ENCODE results near the gene CARNS1.
"Not testable (repeated sequence)": the region's sequence is repeated elsewhere in the genome, so short reads cannot be mapped to it uniquely, and the experiment has no call there.

Gene CARNS1

DNA sequence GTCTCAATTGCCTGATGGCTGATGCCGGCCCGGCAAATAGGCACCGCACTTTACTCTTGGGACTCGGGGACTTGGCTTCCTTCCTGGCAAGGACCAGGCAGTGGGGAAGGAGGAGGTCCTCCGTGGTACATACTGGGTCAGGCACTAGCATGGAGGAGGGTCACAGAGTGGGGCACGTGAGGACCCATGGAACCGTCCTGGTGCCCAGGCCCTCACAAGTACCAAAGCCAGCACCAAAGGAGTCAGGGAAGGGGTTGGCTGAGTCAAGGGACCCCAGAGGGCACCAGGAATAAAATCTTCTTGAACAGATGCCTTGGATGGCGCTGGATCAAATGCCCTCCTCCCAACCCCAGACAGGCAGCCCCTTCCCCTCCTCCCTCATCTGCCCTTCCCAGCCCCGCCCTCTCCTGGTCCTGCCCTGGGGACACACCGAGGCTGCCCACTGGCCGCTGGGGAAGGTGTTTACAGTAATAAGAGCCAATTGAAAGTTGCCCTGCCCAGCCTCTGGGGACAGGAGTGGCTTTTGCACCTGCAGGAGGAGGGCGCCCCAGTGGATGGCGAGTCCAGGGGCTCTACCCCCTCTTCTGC is 5.6 kb upstream of the CARNS1 start:
- no peak for DNase-seq (ENCODE audit: low read depth)

DNA sequence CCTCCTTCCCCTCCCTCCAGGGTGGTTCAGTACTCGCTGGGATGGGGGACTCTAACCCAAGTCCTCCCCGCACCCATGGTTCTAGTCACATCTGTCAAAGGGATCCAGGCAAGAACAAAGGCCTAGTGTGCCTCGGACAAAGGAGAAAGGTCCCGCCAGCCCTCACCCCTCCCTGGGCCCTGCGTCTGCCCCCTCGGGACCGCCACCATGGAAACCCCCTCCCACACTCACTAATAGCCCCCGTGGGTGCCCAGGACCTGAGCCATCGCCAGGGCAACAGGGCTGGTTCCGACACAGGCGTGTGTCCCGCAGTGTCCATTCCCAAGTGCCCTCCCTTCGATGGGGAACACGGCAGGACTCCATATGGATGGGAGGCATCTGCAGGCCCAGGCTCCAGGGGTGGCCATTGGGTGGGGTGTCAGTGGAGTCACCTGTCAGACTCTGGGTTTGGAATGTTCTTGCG is 5.1 kb upstream of the CARNS1 start:
- no peak for DNase-seq (ENCODE audit: low read depth)

DNA sequence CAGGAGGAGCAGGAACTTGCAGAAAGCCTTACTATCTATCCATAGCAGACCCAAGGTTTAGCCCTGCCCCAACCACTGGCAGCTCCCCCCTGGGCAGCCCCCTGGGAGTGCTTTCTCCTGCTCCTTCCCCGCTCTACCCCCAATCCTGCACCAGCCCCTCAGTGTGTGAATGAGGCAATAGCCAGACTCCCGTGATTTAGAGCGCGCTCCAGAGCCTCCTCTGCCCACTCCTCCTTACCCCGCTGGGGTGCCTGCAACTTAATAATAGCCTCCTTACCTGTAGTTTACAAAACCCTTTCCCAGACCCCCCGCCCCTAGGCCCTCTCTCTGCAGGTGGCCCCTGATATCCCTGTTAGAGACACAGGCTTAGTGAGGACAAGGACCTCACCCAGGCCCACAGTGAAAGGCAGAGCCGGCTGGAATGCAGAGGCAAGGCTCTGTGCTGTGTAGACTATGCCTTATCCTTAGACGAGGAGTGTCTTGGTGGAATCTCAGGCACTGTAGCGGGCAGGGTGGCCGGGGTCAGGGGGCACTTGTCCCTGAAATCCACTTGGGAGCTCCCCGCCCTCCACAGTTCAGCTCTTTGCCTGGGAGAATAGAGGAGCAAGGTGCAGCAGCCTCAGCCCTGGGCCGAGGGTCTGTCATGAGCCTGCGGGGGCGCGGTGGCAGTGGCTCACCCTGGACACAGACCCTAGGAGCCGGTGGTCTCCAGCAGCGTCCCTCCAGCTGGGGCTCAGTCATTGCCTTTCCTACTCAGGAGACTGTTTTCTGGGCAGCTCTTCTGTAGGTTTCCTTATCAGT is 4.3 kb upstream of the CARNS1 start:
- no peak for DNase-seq (ENCODE audit: low read depth)

DNA sequence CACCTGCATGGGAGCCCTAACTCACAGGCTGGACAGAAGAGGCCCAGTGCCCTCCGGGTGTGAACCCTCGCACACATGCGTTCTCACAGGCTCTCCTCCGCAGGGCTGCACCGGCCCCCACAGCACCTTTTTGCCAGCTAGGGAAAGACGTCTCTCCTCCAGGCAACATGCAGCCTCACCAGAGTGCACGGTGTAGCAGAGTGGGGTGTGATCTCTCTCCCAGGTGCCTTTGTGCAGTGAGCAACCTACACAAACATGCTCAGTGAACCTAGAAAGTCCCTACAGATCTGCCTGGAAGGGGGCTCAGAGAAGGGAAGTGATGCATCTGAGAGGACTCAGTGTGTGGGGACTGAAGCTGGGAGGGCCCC is 3.7 kb upstream of the CARNS1 start:
- DNase-seq (ENCODE audit: low read depth) = no peak

DNA sequence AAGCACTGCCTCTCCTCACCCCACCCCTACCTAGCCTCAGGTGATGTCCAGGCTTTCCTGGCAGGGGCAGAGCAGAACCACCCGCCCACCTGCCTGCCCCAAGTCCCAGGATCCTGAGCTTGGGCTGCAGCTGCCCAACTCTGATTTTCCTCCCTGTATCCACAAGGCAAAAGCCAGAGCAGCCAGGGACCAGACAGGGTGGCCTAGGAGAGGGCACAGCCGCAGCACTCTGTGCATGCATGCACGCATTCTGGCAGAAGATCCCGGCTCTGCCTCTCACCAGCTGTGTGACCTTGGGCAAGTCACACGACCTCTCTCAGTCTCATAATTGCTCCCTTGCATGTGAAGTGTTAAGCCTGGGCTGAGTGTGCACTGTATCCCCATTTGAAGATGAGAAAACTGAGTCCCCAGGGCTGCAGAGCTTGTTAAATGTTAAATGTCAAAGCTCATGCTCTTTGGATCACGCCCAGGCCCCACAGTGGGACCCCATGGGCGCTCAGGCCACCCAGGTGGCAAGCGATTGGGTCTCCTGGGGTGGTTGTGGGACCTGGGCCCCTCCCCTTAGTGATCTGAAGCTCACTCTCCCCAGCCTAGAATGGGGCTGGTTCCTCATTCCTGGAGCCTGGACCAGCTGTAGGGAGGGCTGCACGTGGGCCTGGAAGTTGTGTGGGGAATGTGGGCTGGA is 2.8 kb upstream of the CARNS1 start:
- DNase-seq (ENCODE audit: low read depth) = no peak

DNA sequence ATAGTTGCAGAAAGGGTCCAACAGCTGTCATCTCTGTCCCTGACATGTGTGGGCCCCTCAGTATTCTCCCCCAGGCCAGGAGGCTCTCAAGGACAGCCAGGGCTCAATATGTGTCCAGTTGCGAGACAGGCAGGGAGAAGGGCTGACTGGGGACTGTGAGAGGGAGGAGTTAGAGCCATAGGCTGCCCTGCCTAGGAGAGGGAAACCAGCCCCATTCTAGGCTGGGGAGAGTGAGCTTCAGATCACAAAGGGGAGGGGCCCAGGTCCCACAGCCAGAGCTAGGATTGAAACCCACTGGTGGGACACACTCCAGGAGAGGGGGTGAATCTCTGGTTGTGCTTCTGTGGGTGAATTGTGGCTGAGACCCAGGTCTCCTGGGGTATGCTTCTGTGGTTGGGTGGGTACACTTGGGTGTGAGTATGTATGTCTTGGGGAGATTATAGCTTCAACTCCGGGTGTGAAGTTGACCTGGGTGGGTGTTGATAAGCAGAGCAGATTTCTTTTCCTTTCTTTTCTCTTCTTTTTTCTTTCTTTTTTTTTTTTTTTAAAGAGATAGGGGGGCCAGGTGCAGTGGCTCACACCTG is 2.1 kb upstream of the CARNS1 start:
- DNase-seq (ENCODE audit: low read depth) = no peak

DNA sequence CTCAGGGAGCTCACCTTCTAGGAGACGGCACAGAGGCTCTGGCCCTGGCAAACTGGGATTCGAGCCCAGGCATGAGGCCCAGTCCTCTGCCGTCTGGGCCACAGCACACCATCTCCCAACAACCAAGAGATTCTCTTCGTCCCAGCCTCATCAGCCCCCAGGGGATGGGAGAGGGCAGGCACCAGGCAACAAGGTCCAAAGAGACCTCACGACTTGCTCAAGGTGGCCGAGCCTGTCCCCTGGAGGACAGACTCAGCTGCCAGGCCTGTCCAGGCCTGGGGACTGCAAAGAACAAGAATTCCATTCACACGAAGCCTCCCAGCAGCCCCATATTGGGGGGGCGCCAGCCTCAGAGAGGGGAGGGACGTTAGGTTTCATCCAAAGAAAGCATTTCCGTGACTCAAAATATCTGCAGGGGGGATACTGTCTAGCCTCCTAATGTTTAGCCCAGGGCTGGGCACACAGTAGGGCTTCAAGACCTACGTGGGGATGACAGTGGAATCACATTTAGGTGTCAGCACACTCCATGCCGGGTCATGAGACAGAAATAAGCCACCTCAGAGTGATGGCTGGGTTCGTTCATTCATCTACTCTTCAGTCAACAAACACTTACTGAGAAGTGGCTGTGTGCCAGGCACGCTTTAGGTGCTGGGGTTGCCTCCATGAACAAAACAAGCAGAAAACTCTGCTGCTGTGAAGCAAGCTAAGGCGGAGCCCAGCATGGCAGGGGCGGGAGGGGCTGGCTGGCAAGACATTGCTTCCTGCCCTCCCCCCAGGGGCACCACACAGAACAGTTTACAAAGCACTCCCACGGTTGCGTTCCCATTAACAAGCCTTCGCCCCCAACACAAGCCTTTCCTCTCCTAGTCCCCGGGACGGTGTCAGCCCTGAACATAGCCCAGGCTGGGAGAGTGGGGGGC is 1.2 kb downstream of the CARNS1 start:
- peak; percentile 53 for DNase-seq (ENCODE audit: low read depth)

DNA sequence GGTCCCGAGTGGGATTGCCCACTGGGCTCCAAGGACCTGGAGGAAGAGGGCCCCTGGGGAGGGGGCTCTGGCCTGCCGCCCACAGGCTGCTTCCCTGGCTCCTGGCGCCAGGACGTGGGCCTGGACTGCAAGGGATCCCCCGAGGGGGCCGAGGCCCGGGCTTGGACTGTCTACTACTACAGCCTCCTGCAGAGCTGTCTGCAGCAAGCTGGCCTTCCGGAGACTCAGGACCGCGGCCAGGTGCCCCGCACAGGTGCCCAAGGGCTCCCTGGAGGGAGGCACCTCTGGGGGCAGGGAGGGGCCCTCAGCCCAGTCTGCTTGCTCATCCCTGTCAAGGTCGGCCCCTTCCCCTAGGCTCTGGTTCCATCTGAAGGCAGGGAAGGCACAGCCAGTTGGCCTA is 1.9 kb downstream of the CARNS1 start:
- DNase-seq (ENCODE audit: low read depth) = no peak

DNA sequence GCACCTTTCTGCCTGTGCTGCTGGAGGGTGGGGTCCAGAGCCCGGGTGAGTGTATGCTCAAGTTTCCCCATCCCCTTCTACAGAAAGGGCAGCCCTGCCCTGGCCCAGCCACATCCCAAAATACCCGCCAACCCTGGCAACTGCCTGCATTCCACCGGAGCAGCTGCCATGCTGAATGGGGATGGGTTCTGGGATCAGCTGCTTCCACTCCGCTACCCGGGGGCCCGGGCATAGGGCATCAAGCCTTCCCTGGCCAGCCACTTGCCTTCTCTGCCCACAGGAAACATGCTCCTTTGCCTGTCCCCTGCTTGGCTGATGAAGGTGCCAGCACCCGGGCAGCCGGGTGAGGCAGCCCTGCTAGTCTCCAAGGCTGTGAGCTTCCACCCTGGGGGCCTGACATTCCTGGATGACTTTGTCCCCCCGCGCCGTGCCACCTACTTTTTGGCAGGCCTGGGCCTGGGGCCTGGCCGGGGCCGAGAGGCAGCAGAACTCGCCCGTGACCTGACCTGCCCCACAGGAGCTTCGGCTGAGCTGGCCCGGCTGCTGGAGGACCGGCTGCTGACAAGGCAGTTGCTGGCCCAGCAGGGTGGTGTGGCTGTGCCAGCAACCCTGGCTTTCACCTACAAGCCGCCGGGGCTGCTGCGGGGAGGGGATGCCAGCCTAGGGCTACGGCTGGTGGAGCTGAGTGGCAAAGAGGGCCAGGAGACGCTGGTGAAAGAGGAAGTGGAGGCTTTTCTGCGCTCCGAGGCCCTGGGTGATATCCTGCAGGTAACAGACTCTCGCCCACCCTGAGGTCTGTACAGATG is 3.2 kb downstream of the CARNS1 start:
- no peak for DNase-seq (ENCODE audit: low read depth)

DNA sequence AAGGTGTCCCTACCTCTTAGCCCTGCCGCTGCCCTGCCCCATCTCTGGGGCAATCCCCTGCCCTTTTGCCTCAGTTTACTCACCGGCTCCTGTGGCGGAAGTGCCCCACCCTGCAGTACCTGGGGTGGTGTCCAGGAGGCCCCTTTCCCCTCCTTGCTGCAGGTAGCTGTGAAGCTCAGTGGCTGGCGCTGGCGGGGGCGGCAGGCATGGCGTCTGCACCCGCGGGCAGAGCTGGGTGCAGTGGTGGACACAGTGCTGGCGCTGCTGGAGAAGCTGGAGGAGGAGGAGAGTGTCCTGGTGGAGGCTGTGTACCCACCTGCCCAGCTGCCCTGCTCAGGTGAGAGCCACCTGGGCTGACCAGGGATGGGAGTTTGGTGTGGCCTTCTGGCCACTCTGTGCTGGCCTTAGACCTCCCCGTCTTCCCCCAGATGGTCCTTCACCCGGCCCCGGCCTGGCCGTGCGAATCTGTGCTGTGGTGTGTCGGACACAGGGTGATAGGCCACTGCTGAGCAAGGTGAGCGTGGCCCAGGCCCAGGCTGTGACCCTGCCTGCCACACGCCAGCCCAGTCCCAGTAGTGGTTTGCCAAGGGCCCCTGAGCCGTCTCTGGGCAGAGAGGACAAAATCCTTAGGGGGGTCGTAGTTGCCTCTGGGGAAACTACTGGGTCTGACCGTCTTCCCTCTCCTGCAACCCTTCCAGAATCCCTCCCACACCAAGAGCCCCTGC is 4.0 kb downstream of the CARNS1 start:
- DNase-seq (ENCODE audit: low read depth) = no peak

DNA sequence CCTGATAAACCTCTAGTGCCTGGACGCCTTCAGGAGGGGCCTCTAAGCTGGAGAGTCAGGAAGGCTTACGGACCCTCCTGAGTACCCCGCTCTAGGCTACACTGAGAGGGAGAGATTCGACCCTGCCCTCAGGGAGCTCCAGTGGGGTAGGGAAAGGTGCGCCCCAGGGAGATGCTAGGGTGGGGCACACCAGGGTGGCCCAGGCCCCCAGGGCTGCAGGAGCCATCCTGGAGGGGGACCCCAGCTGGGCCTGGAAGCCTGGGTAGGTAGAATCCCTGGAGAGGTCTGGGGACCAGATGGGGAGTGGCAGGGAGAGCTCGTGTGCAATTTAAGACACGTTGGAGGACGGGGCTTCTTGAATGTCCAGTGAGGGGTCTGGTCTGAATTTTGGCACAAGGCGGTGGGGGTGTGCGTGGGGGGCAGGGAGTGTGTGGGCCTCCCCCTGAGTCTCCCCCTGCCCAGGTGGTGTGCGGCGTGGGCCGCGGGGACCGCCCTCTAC is 4.7 kb downstream of the CARNS1 start:
- no peak for DNase-seq (ENCODE audit: low read depth)

DNA sequence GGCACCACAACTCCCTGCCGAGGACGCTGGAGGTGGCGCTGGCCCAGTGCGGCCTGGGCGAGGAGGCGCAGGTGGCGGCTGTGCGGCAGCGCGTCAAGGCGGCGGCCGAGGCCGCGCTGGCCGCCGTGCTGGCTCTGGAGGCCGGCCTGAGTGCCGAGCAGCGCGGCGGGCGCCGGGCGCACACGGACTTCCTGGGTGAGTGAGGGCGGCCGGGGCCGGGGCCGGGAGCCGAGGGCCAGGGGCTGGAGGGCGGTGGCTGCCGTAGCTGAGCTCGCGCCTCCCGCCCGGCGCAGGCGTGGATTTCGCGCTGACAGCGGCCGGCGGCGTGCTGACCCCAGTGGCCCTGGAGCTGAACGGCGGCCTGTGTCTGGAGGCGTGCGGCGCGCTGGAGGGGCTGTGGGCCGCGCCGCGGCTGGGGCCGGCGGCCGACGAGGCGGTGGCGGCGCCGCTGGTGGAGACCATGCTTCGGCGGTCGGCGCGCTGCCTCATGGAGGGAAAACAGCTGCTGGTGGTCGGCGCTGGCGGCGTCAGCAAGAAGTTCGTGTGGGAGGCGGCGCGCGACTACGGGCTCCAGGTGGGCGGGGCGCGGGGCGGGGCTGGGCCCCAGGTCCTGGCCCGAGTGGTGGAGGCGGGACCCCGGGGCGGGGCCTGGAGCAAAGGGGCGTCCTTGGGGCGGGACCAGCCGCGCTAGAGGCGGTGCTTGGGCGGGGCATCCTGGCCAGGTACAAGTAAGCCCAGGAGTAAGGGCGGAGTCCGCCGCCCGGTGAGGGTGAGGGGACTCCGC is 5.4 kb downstream of the CARNS1 start:
- peak; percentile 98 for DNase-seq (ENCODE audit: low read depth)

DNA sequence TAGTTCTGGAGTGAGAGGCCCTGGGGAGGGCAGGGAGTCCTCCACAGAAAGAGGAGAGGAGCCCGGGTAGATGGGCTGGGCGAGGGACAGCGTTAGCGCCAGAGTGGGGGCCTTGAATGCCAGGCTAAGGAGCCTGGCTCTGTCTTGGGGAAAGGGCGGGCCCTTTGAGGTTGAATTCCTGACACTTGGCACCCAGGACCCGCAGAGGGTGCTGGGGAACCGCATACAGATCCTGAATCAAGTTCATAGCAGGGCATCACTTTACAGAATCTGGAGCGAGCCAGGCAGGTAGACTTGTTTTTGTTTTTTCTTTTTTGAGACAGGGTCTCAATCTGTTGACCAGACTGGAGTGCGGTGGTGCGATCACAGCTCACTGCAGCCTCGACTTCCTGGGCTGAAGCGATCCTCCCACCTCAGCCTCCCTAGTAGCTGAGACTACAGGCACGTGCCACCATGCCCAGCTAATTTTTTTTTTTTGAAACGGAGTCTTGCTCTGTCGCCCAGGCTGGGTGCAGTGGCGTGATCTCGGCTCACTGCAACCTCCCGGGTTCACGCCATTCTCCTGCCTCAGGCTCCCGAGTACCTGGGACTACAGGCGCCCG is 6.1 kb downstream of the CARNS1 start:
- DNase-seq (ENCODE audit: low read depth) = no peak

DNA sequence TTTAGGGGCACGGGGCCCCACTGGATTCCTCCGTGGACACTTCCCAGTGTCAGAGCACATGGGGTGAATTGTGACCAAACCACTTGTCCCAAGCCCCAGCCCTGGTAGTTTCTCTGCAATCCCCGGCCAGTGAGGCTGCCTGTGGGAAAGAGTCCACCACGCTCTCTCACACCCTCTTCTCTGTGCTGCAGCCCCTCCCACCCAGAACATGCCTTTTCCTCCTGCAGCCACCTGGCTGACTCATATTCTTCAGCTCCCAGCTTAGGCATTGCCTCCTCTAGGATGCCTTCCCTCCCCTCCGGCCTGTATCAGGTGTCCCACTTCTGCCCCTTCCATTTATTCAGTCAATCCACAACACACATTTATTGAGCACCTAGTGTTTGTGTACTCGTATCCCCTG is 7.4 kb downstream of the CARNS1 start:
- DNase-seq (ENCODE audit: low read depth) = no peak

DNA sequence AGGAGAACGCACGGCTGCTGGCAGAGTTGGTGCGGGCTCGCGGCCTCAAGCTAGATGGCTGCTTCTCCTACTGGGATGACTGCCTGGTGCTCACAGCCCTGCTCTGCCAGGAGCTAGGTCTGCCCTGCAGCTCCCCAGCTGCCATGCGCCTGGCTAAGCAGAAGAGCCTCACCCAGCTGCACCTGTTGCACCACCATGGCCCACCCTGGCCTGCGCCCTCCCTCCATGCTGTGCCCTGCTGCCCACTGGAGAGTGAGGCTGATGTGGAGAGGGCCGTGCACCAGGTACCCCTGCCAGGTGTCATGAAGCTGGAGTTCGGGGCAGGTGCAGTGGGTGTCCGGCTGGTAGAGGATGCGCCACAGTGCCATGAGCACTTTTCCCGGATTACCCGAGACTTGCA is 8.0 kb downstream of the CARNS1 start:
- no peak for DNase-seq (ENCODE audit: low read depth)

DNA sequence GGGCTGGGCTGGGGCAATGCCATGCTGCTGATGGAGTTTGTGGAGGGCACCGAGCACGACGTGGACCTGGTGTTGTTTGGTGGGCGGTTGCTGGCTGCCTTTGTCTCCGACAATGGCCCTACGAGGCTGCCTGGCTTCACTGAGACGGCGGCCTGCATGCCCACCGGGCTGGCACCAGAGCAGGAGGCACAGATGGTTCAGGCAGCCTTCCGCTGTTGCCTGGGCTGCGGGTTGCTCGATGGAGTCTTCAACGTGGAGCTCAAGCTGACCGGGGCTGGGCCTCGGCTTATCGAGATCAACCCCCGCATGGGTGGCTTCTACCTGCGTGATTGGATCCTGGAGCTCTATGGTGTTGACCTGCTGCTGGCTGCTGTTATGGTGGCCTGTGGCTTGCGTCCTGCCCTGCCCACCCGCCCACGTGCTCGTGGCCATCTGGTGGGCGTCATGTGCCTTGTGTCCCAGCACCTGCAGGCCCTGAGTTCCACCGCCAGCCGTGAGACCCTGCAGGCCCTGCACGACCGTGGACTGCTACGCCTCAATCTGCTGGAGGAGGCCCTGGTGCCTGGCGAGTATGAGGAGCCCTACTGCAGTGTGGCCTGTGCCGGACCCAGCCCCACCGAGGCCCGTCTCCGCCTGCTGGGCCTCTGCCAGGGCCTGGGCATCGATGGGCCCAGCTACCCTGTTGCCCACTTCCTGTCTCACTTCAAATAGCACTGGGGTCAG is 8.6 kb downstream of the CARNS1 start:
- DNase-seq (ENCODE audit: low read depth) = no peak

DNA sequence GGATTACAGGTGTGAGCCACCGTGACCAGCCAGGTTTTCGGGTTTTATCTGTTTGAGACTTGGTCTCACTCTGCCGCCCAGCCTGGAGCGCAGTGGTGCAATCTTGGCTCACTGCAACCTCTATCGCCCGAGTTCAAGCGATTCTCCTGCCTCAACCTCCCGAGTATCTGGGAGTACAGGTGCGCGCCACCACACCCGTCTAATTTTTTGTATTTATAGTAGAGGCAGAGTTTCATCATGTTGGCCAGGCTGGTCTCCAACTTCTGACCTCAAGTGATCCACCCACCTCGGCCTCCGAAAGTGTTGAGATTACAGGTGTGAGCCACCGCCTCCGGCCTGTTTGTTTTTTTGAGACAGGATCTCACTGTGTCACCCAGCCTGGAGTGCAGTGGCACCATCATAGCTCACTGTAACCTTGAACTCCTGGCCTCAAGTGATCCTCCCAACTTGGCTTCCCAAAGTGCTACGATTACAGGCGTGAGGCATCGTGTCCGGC is 11.9 kb downstream of the CARNS1 start:
- DNase-seq (ENCODE audit: low read depth) = not testable (repeated sequence)

All from stimulated activated CD8-positive, alpha-beta memory T cell treated with anti-CD3 and anti-CD28 coated beads, Interleukin-15, amount 100 ng/mL, for 1 hour (primary cell).